Fibroblast of skin of abdomen (primary cell): ENCODE measurements around the gene PKNOX2.
A peak's percentile ranks its signal among the peaks of the same experiment; 100 is the strongest.

Source experiments
- DNase-seq: peaks from one replicate; pipeline ENCODE4 v3.0.0-alpha.2; 2013

PKNOX2 gene

DNA sequence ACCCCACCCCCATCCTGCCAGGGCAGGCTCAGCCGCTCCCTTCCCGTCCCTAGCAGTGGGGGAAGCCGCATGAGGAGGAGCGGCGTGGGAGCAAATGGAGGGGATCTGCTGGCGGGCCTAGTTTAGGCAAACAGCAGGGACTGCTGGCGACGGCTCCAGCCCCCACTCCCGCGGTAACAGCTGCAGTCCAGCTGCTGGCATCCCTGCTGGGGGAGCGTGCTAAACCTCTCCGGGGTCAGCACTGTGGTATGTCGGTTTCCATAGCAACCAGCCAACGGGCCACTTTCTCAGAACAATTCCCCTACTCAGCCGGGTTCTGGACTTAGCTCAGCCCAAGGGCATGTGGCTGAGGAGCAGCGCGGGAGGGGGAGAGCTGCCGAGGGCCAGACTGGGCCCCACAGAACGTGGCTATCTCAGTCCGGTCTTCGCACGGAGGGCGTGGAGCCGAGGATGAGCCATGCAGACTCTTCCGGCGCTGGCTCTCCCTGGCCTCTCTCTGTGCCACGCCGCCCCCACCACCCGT lies 98.8 kb downstream of the PKNOX2 start:
- DNase-seq: peak; percentile 99

DNA sequence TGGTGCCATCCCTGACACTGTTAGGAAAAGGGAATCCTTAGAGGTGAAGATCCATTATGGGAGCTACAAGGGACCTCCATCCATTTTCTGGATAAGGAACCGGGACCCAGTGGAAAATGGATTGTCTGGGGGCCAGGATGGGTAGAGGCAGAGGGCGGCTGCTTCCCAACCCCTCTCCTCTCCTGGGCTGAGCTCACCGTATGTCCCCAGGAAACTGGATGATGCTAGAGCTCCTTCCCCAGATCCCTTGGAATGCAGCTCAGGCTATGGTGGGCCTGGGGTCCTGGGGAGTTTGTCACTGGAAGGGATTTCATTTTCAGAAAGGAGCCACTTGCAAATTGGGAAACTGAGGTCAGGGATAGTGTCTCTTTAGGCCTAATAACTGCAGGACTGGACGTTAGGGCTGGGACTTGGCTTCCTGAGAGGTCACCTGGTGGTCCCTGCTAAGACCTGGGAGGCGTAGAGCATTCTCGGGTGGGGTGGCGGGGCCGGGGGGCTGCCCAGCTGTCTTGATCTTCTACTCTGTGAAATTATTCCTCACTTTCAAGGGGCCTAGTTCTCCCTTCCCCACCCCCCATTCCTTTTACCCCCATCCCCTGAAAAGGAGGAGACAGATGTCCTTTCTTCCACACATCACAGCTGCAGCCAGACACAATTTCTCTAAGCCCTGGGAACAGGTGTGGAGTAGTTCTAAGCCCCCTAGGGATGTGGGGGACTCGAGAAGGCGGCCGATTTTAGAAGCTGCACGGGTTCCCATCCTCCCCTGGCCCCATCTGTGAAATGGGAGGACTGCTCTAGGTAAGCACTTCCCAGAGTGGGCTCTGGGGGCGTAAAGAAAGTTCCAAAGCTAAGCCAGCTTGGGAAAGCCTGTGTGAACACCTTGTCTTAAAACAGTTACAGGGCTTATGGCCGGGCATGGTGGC lies 99.8 kb downstream of the PKNOX2 start:
- DNase-seq: no peak

DNA sequence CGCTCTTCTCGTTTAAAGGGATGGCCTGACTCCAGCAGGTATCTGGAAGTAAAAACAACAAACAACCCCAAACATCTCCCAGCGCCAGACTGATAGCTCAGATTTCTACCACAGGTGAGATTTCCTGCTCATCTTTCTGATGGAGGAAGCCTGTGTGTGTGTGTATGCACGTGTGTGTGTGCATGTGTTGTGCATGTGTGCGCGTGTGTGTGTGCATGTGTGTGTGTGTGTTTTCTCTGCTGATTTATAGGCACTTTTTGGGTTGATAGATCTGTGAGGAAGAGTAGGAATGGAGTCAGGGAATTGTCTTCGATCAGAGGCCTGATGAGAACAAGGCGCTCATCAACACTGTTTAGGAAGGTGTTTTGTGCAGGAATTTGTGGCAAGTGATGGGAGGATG lies 103.0 kb downstream of the PKNOX2 start:
- DNase-seq: no peak

DNA sequence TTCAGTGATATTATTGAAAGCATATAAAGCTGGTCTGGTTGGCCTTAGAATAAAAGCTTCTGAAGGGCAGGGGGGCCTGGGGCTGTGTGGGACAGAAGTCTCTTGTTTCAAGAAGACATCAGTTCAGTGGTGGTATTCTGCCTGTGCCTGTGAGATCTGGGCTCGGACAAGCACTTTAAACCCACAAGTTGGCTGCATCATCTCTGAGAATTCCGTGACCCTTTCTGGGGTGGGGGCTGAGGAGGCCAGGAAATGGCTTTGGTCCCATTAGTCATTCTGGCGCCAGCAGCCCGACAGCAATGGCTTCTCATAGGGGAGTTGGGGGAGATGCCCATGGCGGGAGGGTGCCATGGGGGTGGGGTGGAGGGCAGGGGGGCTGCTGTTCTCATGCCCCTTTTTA lies 104.1 kb downstream of the PKNOX2 start:
- no peak for DNase-seq

DNA sequence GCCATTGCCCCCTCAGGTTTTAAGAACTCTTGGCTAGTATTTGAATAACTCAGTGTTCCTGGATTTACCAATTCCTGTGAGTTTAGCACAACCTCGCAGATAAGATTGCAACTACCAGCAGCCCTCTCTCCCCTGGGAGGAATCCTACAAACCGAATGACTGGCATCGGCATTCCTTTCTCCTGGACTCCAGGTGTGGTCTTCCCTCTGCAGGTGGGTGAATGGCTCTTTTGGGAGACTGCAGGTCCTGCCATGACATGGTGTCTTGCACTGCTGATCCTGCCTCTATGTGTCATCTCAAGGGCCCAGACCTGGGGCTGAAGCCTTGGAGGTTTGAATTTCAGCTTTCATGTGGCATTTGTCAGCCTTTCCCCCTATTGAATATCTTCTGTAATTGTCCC lies 105.6 kb downstream of the PKNOX2 start:
- no peak for DNase-seq

DNA sequence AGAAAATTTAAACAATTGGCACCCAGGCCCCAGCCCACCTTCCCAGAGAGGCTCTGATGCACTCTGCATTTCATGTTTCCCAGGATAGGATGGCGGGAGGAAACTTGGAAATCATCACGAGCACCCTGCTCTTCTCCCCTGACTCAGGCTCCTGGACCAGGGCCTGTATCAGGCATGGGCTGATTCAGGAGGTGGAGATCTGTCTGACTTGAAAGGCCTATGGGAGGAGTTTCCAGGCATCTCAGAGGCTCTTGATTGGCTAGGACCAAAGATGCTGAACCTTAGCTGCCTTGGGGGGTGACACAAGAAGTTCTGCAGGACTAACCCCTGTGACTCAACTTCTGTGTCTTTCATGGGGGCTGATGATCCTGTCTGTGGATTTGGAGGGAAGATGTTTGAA lies 106.2 kb downstream of the PKNOX2 start:
- DNase-seq: peak; percentile 53

DNA sequence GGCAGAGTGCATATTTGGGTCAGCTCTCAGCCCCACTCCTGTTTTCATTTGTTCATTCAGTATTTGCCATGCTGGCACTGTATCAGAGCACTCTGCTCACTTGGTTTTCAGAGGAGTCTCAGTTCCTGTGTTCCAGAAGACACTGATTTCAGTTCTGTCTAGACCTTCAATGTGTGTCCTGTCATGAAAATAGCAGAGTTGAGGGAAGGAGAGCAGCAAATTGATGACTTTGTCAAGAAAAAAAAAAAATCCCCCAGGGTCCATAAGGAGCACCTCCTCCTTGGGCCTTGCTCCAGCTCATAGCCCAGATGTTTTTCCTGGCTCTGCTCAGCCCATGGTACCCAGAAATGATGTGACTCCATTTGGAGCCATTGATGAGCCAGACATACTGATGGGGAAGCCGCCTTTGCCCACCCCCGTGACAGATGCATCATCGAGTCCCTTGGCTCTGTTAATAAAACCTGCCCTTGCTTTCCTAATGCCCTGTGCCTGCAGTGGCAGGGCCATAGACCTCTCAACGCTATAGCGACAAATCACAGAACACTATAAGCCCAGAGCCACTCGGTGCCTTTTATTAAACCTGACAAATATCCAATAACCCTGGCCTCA lies 107.0 kb downstream of the PKNOX2 start:
- peak; percentile 27 for DNase-seq

DNA sequence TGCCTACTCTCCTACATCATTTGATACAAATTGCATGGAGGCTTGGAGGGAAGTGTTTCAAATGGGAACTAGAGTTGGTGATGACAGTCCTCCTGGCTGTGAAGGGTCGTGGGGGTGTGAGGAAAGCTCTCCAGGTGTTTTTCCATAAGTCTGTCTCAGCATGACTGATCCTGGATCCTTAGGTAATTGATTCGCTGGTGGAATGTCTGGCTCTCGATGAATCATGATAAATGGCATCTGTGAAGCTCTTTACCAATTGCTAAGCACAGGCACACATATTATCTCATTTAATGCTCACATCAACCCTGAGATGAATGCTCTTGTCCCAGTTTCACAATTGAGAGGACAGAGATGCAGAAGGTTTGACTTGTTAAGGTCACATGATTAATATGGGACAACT lies 107.5 kb downstream of the PKNOX2 start:
- peak; percentile 63 for DNase-seq

DNA sequence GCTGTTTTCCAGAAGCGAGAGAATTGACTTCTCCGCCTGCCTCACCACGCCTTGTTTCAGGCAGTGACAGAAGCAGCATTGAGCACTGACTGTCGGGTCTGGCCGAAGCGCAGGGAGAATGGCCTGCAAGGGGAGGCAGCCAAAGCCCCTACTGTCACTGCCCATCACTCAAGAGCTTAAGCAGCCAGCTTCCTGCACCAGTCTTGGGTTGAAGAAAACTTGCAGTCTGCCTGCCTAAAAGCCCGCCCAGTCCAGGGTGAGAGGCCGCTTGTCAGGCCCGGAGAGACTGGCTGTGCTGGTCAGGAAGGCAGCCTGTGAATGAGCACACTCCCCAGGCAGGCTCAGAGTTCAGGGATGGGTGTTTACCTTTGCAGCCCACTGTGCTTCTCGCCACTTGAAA lies 108.3 kb downstream of the PKNOX2 start:
- no peak for DNase-seq

DNA sequence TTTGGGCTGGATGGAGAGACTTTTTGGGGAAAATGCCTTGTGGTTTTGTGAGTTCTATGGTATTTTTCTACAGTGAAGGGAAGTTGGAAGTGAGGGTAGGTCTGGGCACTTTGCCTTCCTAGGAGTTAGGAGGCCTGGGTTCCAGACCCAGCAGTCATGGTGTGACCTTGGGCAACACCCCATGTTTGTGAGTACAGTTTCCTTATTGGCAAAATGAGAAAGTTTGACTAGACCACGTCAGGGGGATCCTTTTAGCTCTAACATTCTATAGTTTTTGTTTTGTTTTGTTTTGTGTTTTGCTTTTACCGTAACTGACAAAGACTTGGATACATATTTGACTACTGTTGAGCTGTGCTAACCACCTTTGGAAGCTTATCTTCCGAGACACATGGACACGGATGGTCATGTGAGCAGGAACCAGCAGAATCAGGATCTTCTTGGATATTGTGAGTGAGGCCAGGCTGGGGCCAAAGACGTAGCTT lies 109.0 kb downstream of the PKNOX2 start:
- no peak for DNase-seq

DNA sequence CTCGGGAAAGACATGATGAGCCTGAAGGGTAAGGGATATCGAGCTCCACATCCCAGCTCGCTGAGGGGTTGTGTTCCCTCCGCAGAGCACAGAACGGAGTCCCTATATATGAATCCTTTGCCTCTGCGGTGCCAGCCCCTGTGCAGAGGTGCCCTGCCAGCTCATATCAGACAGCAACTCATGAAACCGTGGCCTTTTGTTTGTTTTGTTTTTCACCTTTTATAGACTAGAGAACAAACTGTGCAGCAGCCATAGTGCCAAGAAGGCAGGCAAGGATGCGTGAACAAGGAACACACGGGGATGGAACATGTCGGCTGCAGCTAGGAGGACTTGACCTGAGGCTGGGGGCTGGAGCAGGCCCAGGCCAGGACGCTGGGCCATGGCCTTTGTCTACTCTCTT lies 109.8 kb downstream of the PKNOX2 start:
- no peak for DNase-seq

DNA sequence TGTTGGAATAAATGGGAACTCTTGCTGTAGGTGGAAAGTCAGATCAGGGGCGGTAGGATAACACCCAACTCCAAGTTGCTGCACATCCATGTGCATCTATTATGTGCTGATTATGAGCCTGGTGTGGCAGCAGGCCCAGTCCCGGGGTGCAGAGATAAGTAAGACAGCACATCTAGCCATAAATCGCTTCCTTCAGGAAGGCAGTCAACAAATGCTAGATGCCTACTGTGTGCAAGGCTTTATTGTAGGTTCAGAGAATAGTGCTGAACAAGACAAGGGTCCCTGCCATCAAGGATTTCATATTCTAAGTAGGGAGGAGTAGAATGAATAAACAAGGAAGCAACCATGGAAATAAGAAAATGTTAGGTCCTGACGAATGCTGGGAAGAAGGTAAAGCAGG lies 110.2 kb downstream of the PKNOX2 start:
- DNase-seq: no peak

DNA sequence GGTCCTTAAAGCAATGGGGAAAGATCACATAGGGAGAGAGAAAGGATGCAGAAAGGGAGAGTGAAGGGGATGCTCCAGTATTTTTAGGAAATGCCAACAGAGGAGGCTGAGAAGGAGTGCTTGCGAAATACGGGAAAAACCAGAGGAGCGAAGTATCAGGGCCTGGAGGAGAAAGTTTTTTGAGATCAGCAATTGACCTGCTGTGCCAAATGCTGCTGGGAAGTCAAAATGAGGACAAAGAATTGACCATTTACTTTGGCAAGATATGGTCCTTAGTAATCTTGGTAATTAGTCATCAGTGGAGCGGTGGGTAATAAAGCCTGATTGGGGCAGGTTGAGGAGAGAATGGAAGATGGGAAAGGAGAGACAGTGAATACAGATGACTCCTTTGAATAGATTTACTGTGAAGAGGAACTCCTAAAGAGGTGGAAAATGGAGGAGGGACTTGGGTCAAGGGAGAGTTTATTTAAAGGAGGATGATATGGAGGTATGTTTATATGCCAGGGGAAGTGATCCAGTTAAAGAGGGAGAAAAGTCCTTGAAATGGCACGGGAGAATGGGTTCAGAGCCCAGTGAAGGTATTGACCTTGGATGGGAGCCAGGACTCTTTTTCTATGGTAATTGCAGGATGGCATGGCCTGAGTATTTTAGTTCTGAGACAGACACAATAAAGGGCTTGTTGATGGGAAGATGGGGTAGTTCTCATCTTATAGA lies 111.5 kb downstream of the PKNOX2 start:
- DNase-seq: peak; percentile 18

DNA sequence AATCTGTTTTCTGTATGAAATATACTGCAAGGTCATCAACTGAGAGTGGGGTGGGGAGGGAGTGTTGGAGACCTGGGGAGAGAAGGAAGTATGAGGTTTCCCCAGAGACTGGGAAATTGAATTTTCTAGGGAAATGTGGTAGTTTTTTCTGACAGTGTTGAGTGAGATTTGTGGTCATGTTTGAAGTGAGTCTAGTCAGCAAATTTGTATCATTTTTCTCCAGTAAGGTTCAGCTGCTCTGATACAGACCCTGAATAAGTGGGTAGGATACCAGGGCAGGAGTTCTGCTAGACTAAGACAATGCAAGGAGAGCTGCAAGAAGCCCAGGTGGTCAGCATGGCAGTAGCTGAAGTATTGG lies 112.0 kb downstream of the PKNOX2 start:
- no peak for DNase-seq

DNA sequence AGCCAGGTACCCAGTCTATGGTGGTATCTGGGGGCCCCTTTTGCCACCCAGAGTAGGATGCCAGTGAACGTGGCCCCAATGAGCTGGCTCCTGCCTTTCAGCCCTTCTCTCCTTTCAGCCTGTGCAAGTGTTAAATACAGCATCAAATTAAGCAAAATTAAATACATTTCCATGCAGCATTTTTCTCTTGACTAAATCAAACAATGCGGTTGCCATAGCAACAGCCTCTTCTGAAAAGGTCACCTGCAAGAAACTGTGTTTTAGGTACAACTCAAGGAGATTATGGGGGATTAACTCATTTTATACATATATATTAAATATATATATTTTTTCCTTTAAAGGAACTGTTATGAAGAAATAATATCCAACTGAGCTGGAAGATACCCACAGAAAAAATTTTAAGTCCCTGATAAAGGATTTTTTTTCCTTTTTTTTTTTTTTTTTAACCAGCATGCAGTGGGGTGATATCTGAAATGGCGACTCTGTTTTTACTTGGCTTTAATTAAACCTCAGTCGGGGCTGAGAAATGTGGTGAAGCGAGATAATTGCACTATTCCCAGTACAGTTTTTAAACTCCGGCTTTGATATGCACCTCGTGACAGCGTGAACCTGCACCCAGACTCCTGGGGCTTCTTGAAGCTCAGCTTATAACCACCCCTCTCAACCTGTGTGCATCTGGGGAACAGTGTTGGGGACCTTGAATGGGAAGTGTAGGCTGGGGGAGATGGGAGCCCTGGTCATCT lies 115.3 kb downstream of the PKNOX2 start:
- no peak for DNase-seq

DNA sequence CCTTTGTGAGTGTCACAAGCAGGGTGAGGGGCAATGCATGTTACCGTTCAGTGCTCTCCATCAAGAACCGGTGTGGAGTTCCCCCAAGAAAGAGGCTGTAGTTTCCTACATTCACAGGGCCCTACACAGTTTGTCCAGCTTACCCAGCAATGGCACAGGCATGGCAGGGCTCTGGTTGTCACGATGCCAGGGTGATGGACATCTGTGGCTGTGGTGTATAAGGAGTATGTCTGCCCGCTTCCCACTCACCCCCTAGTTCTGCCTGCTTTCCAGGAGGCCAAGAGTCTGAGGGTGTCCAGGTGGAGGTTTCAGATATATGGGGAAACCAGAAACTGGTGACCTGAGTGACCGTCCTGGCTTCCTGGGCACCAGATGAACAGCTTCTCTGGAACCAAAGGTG lies 116.1 kb downstream of the PKNOX2 start:
- DNase-seq: no peak

DNA sequence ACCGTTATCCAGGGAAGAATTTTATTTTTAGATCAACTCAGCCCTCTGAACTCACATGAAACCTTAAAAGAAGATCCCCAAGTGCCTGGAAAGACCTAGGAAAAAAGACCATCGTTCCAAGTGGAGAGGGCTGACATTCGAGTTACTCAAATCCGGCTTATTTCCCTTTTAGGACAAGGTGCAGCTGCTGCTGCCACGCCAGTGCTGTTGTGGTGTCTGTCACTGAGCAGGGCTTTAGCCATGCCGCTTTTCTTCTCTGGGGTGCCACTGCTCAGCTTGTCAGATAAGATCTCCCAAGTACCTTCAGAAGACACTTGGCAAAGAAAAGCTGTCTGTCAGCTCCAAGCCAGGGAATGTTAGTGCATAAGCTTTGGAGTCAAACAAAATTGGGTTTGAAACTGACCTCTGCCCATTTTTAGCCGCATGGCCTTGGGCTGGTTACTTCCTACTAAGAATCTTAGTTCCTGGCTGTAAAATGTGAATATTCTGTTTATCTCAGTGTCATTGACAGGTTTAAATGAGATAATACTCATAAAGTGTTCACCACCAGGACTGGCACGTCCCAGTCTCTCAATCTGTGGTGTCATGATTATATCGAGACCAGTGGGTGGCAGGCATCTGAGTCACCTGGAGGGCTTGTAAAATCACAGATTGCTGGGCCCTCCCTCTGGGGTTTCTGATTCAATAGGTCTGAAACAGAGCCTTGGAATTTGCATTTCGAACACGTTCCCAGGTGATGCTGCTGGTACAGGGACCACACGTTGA lies 117.5 kb downstream of the PKNOX2 start:
- no peak for DNase-seq

DNA sequence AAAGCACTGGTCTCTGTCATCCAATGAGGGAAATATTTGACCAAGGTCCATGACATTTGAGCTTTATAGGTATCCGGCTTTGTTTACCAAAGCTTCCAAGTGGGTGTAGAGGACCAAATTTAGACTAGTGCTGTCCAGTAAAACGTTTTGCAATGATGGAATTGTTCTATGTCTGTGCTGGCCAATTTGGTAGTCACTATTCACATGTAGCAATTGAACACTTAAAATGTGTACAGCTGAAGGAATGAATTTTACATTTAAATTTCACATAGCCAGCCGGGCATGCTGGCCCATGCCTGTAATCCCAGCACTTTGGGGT lies 118.0 kb downstream of the PKNOX2 start:
- DNase-seq: no peak

DNA sequence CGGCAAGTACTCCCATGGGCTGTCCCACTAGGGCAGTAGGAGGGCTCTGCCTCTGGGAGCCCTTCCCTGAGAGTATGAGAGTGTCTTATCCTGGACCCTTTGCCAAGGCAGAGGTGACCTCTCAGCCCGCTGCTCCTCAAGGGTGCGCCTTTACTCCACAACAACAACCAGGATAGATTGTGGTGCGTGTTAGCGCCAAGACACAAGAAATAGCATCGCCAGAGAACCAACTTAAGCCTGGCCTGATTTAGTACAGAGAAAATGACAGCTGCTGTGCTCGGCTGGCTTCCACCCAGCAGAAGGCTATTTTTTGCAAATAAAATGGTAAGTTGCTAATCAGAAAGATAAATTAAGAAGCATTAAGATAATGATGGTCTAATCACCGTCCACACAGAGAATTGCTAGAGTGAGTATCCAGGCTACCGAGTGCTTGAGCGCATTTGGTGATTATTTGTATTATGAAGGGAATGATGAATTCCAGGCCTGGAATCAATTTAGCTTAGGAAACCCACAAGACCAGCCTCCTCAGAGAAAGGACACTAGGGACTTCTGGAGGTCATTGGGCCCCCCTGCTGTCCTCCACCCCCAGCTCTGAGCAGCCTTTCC lies 119.8 kb downstream of the PKNOX2 start:
- no peak for DNase-seq

DNA sequence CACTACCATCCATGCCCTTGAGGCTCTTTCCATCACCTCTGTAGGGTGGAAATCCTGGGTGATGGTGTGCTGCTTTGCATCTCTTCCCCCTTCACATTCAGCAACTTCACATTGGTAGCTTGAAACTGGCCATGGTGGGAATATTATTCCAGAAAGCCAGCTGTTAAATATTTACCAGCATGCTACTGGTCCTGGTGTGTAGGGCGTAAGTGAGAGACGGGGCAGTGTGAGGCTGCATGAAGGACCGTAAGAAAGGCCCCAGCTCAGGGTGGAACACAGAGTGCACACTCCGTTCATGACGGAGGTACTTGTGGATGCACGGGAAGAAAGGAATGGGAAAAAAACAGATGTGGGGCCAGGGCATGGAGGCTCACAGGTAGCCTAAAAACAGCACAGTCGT lies 121.3 kb downstream of the PKNOX2 start:
- DNase-seq: no peak

DNA sequence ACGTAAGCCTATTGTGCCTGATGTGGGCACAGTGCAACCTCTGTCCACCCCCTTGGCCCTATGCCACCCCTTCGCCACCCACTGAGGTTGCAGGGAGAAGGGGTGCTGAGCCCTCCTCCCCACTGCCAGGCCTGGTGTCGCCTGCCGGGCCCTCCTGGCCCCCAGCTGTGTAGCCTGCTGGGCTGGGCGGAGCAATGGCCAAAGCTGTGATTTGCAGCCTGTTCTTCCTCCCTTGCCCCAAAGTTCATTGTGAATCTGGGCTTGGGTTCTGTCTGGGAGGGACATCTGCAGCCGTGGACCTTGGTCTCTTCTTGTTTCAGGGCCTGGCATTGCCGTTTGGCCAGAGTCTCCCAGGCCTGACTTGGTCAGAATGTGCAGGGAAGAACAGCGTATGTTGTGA lies 121.9 kb downstream of the PKNOX2 start:
- DNase-seq: no peak
